ENCODE results near the gene GALNT3.

Gene GALNT3
- total RNA-seq = 0.98 to 8.6 (median 4.8) reads per million in 17 experiments

- DNase-seq = peak in 3 of 4 experiments; percentile 28 to 62 (median 46)
Measured at GRCh38 chr2:165793779-165794535, at the start of gene GALNT3. Gene GALNT3 (minus strand): TSS chr2:165794247. CDS start chr2:165770700, 23,547 bp downstream.

- DNase-seq = no peak
Measured at GRCh38 chr2:165843351-165843750, 49.3 kb upstream of the GALNT3 start.

- no peak for DNase-seq
Measured at GRCh38 chr2:165840333-165840958, 46.4 kb upstream of the GALNT3 start.

GRCh38 chr2:165839610-165840009 is 45.6 kb upstream of the GALNT3 start:
- DNase-seq = no peak

- DNase-seq = no peak
Measured at GRCh38 chr2:165837122-165837521, 43.1 kb upstream of the GALNT3 start.

GRCh38 chr2:165835363-165835762 is 41.3 kb upstream of the GALNT3 start:
- no peak for DNase-seq

- no peak for DNase-seq
Measured at GRCh38 chr2:165833156-165833555, 39.1 kb upstream of the GALNT3 start.

GRCh38 chr2:165827921-165828276 is 33.9 kb upstream of the GALNT3 start:
- no peak for DNase-seq

- no peak for DNase-seq
Measured at GRCh38 chr2:165827016-165827920, 33.2 kb upstream of the GALNT3 start.

GRCh38 chr2:165825041-165825440 is 31.0 kb upstream of the GALNT3 start:
- no peak for DNase-seq

- no peak for DNase-seq
Measured at GRCh38 chr2:165820296-165820695, 26.2 kb upstream of the GALNT3 start.

GRCh38 chr2:165818920-165819319 is 24.9 kb upstream of the GALNT3 start:
- DNase-seq = no peak

- DNase-seq = peak in 3 of 4 experiments; percentile 4 to 45 (median 42)
Measured at GRCh38 chr2:165815299-165816141, 21.5 kb upstream of the GALNT3 start.

GRCh38 chr2:165814473-165814872 is 20.4 kb upstream of the GALNT3 start:
- no peak for DNase-seq

GRCh38 chr2:165811592-165812370 is 17.7 kb upstream of the GALNT3 start:
- DNase-seq = no peak

GRCh38 chr2:165810418-165810817 is 16.4 kb upstream of the GALNT3 start:
- DNase-seq = no peak

- DNase-seq = no peak
Measured at GRCh38 chr2:165804719-165805118, 10.7 kb upstream of the GALNT3 start.

- no peak for DNase-seq
Measured at GRCh38 chr2:165803123-165803760, 9.2 kb upstream of the GALNT3 start.

- DNase-seq = no peak
Measured at GRCh38 chr2:165801176-165801575, 7.1 kb upstream of the GALNT3 start.

GRCh38 chr2:165796819-165797530 is 2.9 kb upstream of the GALNT3 start:
- DNase-seq = no peak

Data from suppressor macrophage (primary cell).